Ishikawa (cell line): ENCODE data around the gene CGRRF1.

Experiments
- CEBPB ChIP-seq: IDR thresholded peaks from 2 replicates; pipeline ENCODE4 v1.6.1; 2012
- CREB1 ChIP-seq: IDR thresholded peaks from 2 replicates; pipeline ENCODE4 v1.6.1; 2012; ENCODE audit warnings: low read depth
- EGR1 ChIP-seq: IDR thresholded peaks from 2 replicates; pipeline ENCODE4 v1.6.1; 2012
- EP300 ChIP-seq: IDR thresholded peaks from 2 replicates; pipeline ENCODE4 v1.6.1; 2012; ENCODE audit warnings: borderline replicate concordance
- FOXM1 ChIP-seq: IDR thresholded peaks from 2 replicates; pipeline ENCODE4 v1.6.1; 2012; ENCODE audit warnings: low read depth, borderline replicate concordance
- MAX ChIP-seq: IDR thresholded peaks from 2 replicates; pipeline ENCODE4 v1.6.1; 2012
- NFIC ChIP-seq: IDR thresholded peaks from 2 replicates; pipeline ENCODE4 v1.6.1; 2012
- RAD21 ChIP-seq: IDR thresholded peaks from 2 replicates; pipeline ENCODE4 v1.6.1; 2012; ENCODE audit warnings: low read depth
- REST ChIP-seq: IDR thresholded peaks from 2 replicates; pipeline ENCODE4 v1.6.1; 2012; ENCODE audit warnings: low read depth, mild to moderate bottlenecking
- TAF1 ChIP-seq: IDR thresholded peaks from 2 replicates; pipeline ENCODE4 v1.6.1; 2012; ENCODE audit warnings: low read depth, mild to moderate bottlenecking
- TCF12 ChIP-seq: IDR thresholded peaks from 2 replicates; pipeline ENCODE4 v1.6.1; 2012; ENCODE audit warnings: low read depth
- TEAD4 ChIP-seq: IDR thresholded peaks from 2 replicates; pipeline ENCODE4 v1.6.1; 2012
- USF1 ChIP-seq: IDR thresholded peaks from 2 replicates; pipeline ENCODE4 v1.6.1; 2012
- YY1 ChIP-seq: IDR thresholded peaks from 2 replicates; pipeline ENCODE4 v1.6.1; 2012; ENCODE audit warnings: low read depth
- ZBTB7A ChIP-seq: IDR thresholded peaks from 2 replicates; pipeline ENCODE4 v1.6.1; 2012; ENCODE audit warnings: low read depth

The CGRRF1 gene

GRCh38 chr14:54535646-54536045 lies 25.9 kb downstream of the CGRRF1 start:
- TF ChIP-seq NFIC (no peak), USF1 (no peak), RAD21 (no peak), FOXM1 (no peak), EGR1 (no peak), YY1 (no peak), ZBTB7A (no peak), REST (no peak), MAX (no peak), TEAD4 (no peak), TAF1 (no peak)

GRCh38 chr14:54537651-54538050 lies 27.9 kb downstream of the CGRRF1 start:
- TF ChIP-seq RAD21 (no peak), CREB1 (no peak), CEBPB (no peak), TCF12 (no peak), EGR1 (no peak), ZBTB7A (no peak), REST (no peak), MAX (no peak), YY1 (no peak), EP300 (no peak), TAF1 (no peak)

GRCh38 chr14:54538055-54538454 lies 28.3 kb downstream of the CGRRF1 start:
- TF ChIP-seq EP300 (no peak), YY1 (no peak), REST (no peak), TEAD4 (no peak), MAX (no peak), CEBPB (no peak), ZBTB7A (no peak), NFIC (no peak), CREB1 (no peak), EGR1 (no peak), RAD21 (no peak), TAF1 (no peak), FOXM1 (no peak), TCF12 (no peak), USF1 (no peak)

GRCh38 chr14:54547583-54547982 lies 37.9 kb downstream of the CGRRF1 start:
- no peak for TF ChIP-seq EGR1
- no peak for TF ChIP-seq FOXM1
- TF ChIP-seq RAD21: no peak
- TF ChIP-seq REST: no peak
- no peak for TF ChIP-seq NFIC
- no peak for TF ChIP-seq TAF1
- TF ChIP-seq ZBTB7A: no peak
- no peak for TF ChIP-seq YY1
- TF ChIP-seq EP300: no peak
- TF ChIP-seq CEBPB: no peak
- TF ChIP-seq TEAD4: no peak
- TF ChIP-seq CREB1: no peak
- no peak for TF ChIP-seq MAX
